ENCODE data around the gene KIRREL1.

KIRREL1 gene

DNA sequence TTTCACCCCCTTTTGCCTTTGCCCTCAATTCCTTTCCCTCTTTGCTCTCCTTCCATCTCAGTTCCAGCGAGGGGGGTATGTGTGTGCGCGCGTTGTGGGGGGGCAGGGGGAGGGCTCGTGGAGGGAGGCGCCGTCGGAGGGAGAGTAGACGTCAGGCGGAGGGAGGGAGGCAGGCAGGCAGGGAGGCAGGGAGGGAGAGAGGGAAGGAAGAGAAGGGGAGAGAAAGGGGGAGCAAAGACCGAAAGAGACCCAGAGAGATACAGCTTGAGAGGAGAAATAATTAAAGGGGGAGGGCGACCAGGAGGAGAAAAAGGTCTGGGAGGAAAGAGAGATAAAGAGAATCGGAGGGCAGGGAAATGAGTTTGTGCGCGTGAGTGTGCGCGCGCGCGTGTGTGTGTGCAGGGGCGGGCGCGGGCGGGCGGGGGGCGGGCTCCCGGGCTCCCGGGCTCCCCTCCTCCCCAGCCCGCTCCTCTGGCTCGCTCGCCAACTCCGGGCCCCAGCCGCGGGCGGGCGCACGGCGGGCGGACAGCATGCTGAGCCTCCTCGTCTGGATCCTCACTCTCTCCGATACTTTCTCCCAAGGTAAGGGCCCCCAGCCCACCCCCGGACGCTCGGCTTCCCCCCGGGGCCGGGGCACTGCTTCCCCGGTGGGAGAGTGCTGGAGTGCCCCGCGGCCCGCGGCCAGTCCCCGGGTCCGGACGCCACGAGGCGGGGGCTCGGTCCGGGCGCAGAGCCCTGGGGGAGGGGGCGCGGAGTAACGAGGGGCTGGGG lies at the start of gene KIRREL1:
TSS of gene KIRREL1 (plus strand) at position 499 of the 771 bp plus-strand sequence. CDS start at position 531, 32 bp downstream.
- no peak for DNase-seq (ENCODE audit: low read depth)

DNA sequence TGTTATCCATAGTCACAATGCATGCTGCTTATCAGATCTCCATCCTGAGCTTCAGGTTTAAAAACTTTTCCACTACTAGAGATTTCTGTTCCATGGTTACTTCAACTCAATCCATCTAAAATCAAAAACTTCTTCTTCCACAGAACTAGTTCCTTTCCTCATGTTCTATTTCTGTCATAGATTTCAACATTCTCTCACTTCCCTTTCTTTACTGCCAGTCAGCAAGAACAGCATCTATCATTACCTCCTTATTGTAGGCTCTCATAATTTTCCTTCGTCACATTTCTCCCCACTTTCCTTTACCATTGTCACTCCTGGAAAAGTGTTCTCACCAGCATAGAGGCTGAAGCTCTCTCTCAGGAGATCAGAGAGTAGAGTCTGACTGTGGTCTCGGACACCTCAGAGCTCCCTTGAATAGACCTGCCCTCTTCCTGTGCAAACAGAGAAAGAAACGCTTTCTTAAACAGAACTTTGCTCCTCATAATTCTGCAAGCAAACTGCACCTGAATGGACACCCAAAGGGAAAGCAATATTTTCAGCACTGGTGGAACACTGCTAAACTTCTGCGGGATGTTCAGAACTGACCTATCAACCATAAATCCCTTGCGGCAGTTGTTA lies 48.7 kb upstream of the KIRREL1 start:
- DNase-seq (ENCODE audit: low read depth): no peak

DNA sequence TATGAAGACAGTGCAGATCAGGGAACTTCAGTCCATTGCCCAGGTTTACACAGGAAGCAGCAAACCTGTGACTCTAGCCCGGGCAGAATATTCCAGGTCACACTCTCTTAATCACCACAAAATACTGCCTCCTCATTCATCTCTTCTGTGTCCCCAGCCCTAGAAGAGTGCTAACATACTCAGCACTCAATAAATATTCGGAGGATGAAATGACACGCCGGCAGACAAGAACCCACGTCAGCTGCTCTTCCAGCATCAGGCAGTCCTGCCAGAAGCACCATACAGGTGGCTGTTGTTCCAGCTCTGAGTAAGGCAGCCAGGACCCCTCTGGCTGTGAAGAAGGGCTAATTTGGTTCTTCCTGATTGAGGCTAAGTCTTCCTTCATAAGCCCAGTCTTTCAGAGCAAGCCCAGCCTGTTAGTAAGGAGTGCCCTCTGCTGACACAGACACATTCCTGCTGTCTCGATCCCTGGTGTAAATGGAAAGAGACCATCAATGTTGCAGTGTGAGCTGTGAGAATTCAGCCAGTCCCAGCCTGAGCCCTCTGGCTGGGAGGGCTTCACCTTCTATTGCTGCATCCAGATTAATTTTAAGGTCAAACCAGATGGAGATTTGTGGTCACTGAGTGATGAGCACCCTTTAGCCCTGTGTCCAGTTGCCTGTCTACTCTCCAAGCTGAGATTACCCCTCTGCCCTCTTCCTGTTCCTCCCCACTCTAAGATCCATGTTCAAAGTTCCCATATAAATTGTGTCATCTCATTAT lies 45.0 kb upstream of the KIRREL1 start:
- DNase-seq (ENCODE audit: low read depth): no peak

DNA sequence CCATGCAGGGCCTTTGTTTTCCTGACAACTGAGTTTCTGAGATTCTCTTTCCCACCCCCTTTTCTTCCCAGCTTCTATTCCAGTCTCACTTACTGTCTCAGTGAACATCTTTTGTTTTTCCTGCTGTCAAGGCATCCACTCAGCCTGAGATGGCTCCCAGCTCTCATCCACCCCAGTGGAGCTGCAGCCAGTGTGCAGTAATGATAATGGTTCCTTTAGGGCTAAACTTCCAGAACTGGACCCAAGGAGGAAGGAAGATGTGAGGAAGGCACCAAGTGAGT lies 44.4 kb upstream of the KIRREL1 start:
- DNase-seq (ENCODE audit: low read depth): no peak

DNA sequence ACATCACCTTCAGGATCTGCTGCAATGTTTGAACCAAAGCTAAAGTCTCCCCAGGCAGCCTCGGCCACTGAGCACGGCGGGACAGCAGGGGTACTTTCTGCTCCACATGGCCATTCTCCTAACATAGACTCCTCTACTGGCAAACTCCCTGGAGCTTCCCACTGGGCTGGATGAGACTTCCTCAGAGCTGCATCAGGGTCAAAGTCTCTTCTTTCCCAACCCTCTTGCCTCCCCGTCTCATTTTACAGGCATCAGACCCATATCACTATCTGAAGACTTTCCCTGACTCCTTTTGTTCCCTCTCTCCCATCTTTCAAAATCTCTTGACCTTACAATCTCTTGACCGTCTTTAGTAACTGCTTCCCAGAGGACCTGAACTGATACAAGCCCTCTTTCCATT lies 42.2 kb upstream of the KIRREL1 start:
- DNase-seq (ENCODE audit: low read depth): no peak

DNA sequence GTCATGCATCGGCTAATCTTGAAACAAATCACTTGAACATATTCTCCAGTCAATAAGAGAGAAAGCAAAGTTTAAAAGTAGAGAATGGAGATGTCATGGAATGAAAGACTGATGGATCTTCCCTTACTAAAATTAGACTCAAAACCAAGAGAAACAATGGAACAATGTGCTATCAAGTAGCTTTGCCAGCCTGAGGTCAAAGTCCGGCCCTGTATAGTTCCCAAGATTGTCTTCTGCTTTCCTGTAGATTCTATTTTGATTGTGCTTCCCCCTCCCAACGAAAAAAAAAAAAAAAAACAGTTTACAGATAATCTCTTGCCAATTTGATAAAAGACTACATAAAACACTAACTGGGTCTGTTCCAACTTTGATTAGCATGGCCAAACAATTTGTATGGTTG lies 40.8 kb upstream of the KIRREL1 start:
- no peak for DNase-seq (ENCODE audit: low read depth)

DNA sequence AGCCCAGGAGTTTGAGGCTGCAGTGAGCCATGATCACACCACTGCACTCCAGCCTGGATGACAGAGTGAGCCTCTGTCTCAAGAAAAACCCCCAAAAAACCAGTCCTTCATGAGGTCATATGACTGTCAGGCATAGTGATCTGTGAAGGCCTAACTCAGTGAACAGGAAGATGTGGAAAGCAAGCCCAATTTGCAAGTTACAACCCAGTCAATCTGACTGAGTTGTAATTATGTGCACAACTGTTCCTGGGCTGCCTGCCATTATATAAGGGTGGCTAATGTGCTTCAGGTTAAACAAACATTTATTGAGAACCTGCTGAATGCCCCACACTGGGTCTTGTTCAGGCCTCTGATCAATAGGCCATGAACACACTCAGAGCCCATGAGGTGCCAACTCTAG lies 38.2 kb upstream of the KIRREL1 start:
- DNase-seq (ENCODE audit: low read depth): no peak

DNA sequence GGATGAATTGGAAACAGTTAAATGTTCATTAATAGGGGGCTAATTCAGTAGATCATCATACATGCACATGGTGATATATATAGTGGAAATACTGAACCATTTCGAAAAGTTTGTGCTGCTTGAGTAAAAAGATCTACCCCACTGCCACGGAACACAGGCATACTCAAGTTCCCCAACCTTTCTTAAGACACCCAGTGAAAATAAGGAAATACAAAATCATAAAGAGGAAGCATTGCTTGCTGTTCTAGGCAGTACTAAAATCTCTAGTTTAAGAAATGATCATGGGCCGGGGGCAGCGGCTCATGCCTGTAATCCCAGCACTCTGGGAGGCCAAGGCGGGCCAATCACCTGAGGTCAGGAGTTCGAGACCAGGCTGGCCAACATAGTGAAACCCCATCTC lies 37.6 kb upstream of the KIRREL1 start:
- DNase-seq (ENCODE audit: low read depth): no peak

DNA sequence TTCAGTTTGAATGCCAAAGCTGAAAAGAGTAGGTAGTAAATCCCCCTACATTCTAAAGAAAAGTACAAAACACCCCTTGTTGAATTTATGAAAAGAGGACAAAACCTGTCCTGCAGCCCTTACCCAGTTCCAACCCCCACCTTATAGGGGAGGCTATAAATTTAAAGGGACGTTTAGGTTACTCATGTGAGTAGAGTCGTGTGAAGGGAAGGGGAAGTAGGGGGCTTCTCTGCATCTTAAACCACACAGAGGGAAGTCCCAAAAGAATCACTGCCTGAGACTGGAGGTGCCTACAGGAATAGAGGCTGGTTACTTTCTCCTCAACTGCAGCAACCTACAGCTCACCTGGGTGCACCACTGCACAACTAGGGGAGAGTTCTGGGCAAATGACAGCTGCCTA lies 36.7 kb upstream of the KIRREL1 start:
- DNase-seq (ENCODE audit: low read depth): no peak

DNA sequence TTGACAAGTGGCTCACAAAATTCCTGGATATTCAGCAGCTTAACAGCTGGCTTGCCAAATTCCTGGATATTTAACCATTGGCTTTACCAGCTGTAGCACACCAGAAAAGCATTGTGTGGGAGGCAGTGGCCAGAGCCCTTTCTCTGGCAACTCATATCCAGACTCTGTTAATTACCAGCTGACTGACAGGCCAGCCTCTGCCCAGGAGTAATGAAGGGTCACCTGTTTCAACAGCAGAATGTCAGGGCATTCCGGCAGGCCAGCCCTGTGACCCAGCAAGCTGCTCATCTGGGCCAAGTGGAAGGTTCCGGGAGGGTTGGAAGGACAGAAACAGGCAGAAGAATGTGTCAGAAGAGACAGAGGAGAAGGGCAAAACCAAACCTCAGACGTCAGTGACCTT lies 35.2 kb upstream of the KIRREL1 start:
- DNase-seq (ENCODE audit: low read depth): no peak

DNA sequence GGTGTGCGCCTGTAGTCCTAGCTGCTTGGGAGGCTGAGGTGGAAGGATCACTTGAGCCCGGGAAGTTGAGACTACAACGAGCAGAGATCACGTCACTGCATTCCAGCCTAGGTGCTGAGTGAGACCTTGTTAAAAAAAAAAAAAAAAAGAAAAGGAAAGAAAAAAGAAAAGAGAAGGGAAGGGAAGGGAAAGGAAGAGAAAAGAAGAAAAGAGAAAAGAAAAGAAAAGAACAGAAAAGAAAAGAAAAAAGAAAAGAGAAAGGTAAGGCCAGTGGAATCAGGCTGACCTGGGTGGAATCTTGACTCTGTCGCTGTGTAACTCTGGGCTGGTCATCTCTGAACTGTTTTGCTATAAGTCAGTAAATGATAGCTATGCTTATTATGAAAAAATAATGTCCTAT lies 33.7 kb upstream of the KIRREL1 start:
- no peak for DNase-seq (ENCODE audit: low read depth)

DNA sequence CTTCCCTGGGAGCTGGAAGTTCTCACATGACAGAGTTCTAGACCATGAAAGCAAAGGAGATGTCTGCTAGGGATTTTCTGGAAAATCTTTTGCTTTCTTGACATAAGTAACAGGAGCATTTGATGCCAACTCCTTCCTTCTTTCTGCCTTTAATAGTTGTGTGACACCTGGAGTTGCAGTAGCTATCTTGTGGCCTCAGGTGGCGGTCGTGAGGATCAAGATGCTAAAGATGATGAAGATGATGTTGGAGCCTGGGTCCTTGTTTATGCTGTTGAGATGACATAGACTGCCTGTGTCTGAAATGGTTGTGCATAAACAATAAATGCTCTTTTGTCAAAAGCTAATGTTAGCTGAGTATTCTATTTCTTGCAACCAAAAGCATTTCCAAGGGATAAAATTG lies 32.7 kb upstream of the KIRREL1 start:
- no peak for DNase-seq (ENCODE audit: low read depth)

DNA sequence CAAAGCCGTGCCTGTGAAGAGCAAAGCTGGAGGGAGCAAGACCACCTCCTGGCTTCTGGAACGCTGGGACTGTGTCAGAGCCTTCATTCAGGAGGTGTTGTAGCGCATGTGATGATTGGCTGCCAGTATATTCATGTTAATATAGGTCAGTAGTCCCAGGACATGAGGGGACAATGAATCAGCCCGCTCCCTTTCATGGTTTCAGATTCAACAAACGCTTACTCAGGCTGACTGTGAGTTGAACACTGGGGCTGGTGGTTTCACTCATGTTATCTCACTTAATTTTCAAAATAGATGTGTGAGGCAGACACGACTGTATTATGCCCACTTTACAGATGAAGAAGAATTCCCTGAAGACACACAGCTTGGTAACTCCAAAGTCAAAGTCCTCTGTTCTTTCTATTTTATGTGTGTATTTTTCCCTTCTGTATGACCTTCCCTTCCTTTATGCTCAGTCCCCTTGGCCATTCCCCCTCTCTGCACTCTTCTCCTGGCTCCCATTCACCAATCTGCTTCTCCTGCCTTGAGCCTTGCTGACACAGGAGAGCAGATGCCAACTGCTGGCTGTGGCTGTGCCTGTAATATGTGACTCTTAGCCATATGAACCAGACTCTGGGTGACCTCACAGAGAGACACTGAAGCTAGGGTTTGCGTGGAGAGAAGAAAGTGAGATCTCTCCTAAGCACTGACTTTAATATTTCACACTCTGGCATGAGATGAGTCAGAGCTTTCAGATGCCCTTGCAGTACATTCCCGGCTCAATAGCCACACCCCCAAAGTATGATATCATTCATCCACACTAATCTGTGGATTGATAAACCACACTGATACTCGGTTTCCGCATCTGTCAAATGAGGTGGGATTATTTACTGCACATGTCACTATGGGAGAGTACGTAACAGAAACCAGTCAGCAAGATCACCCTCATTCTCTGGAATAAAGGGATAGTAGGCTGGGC lies 31.4 kb upstream of the KIRREL1 start:
- no peak for DNase-seq (ENCODE audit: low read depth)

DNA sequence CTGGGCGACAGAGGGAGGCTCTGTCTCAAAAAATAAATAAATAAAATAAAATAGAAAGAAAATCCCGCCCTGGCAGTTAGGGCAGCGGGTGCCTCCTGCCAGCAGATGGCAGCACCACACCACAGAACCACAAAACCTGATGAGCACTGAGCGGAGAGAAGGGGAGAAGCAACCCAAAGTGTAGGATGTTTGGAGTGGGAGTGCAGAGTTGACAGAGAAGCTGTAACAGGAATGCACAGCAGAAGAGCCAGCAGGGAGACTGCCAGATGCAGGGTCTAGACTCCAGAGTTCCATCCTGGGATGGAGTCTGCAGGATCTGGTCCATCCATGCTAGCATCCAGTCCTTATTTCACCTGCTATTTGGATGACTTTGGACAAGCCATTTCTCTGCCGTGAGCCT lies 29.7 kb upstream of the KIRREL1 start:
- DNase-seq (ENCODE audit: low read depth): peak; percentile 21

DNA sequence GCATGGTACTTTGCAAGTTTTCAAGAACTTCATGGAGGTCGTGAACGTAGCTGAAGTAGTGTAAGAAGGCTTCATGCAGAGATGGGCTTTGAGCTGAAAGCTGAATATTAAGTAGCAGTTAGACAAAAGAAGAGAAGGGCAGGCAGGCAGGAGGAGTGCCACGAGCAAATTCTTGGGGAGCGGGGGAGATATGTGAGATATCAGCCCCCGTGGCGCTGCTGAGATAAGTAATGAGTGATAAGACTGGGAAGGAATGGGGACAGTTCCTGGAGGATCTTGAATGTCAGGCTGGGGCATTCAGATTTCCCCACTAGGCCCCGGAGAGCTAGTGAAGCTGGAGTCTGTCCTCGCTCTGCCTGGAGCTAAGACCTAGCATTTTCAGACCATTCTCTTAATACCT lies 27.9 kb upstream of the KIRREL1 start:
- DNase-seq (ENCODE audit: low read depth): no peak

DNA sequence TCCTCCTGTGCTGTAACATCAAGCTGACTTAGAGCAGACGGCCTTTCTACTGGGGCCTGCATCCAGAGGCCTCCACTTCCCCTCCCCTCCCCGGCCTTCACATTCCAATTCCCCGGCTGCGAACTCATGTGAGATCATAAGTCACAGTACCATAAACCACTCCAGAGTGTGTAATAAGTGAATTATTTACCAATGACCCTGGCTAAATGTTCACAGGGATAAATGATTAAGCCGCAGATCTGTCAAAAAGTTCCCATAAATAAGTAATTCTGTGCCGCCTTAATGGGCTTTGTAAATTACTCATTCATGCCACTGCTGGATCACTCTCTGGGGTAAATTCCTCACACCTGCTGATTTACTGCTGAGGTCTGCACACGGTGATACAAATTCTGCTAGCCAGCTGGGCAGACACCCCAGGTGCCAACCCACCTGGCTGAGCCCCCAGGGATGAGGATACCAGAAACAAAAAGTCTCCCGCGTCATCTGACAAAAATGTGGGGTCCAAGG lies 27.4 kb upstream of the KIRREL1 start:
- no peak for DNase-seq (ENCODE audit: low read depth)

DNA sequence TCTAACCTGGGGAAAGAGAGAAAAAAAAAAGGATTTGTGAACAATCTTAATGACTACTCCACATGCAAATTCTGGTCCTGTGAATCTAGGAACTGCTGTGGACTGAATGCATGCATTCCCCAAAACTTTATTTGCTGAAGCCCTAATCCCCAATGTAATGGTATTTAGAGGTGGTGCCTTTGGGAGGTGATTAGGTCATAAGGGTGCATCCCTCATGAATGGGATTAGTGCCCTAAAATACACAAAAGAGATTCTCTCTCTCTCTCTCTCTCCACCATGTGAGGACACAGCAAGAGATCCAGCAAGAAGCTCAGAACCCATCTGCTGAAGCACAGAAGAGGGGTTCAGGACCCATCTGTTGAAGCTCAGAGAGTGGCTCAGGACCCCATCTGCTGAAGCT lies 26.2 kb upstream of the KIRREL1 start:
- DNase-seq (ENCODE audit: low read depth): no peak

DNA sequence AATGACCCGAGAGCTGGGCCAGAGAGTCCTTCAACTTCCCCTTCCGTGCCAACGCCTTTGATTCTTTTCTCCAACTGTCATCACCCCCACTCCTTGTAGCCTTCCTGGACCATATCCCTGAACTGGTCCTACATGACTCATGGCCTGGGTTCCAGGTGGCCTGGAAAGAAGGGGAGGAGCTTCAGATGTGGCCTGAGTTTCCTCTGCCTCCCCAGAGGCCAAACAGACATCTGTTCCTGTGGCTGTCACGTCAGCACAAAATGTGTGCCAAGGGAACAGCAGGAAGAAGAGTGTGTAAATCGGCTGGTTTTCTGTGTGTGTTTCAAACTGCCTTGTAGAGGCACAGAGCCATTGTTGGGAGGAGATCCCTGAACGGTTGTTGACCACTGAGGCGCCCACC lies 24.9 kb upstream of the KIRREL1 start:
- no peak for DNase-seq (ENCODE audit: low read depth)

DNA sequence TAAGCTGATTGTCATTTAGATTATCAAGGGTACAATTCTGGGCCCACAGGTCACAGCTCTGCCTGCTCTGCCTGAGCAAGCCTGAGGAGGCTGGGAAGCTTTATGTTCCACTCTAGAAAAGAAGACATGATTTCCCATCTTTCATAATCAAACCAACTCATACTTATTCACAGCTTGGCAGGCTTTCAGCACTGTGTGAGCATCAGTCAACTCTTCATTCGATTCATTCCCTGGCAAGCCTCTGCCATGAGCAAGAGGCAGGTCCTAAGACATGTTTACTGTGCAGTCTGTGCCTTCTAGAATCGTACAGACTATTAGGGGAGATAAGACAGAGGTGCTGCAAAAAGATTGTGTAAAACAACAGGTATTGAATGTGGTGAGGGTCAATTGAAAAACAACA lies 24.5 kb upstream of the KIRREL1 start:
- DNase-seq (ENCODE audit: low read depth): no peak

DNA sequence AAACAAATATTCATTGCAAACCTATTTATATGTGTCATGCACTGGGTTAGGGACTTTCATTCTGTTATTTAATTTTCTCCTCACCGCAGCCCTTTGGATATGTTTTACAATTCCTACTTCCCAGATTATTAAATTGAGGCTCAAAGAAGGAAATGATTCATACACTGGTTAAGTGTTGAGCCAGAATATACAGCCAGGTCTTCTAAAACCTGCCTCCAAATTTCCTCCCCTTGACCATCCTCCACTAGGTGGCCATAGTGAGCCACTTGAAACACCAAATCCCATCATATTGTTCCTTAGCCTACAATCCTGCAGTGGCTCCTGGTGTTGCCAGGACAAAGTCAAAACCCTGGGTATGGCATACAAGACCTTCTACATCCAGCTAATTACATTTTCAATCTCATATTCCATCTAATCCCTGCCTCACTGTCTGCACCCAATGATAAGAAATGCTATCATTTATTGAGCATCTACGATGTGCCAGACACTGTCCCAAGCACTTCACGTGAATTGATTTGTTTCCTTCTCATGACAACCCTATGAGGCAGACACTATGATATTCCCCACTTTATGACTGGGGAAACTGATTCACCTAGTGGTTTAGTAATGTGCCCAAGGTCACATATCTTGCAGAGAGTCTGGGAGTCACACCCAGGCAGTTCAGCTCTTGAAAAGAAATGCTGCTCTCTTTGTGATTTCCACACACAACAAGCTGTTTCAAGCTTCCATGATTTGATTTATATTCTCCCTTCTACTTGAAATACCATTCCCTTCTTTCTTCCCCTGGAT lies 23.6 kb upstream of the KIRREL1 start:
- no peak for DNase-seq (ENCODE audit: low read depth)

DNA sequence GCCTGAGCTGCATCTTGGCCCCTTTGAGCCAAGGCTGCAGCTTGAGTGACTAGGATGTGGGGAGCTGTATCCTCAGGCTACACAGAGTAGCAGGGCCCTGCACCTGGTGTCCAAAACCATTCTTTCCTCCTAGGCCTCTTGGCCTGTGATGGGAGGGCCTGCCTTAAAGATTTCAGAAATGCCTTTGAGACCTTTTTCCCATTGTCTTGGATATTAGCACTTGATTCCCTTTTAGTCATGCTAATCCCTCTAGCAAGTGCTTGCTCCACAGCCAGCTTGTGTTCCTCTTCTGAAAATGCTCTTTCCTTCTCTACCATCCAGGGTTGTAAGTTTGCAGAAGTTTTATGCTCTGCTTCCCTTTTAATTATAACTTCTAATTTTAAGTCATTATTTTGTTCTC lies 21.7 kb upstream of the KIRREL1 start:
- no peak for DNase-seq (ENCODE audit: low read depth)
